DOHH2 (cell line): ENCODE results near the gene NYNRIN.

Source experiments
- H3F3A ChIP-seq: fragments of 200-600 bp; sonication (generic), shearing (Covaris generic); 2 replicates; pipeline ENCODE4 v1.6.0; 2016; ENCODE audit warnings: antibody characterized with exemption, mild to moderate bottlenecking; ENCODE audit not compliant: control insufficient read depth, insufficient read depth
- H3K27ac ChIP-seq: fragments of 200-600 bp; sonication (generic); 2 replicates; pipeline ENCODE4 v1.5.1; 2014; ENCODE audit warnings: low read depth, mild to moderate bottlenecking, low read length, moderate library complexity
- H3K27me3 ChIP-seq: fragments of 200-600 bp; sonication (generic); 2 replicates; pipeline ENCODE4 v1.6.1; 2014; ENCODE audit warnings: mild to moderate bottlenecking, low read length, mixed read lengths; ENCODE audit not compliant: control insufficient read depth
- H3K36me3 ChIP-seq: fragments of 200-600 bp; sonication (generic); 2 replicates; pipeline ENCODE4 v1.6.1; 2014; ENCODE audit warnings: mild to moderate bottlenecking, low read length, moderate library complexity, mixed read lengths; ENCODE audit not compliant: control insufficient read depth
- H3K4me1 ChIP-seq: fragments of 200-600 bp; sonication (generic); 2 replicates; pipeline ENCODE4 v1.6.1; 2014; ENCODE audit warnings: mild to moderate bottlenecking, low read length, mixed read lengths; ENCODE audit not compliant: control insufficient read depth
- H3K4me2 ChIP-seq: fragments of 200-600 bp; sonication (generic); 2 replicates; pipeline ENCODE4 v1.6.0; 2014; ENCODE audit warnings: mild to moderate bottlenecking, low read length, moderate library complexity
- H3K4me3 ChIP-seq: fragments of 200-600 bp; sonication (generic); 2 replicates; pipeline ENCODE4 v1.5.1; 2014; ENCODE audit warnings: mild to moderate bottlenecking, low read length, mixed read lengths
- H3K79me2 ChIP-seq: fragments of 200-600 bp; sonication (generic); 2 replicates; pipeline ENCODE4 v1.6.1; 2014; ENCODE audit warnings: mild to moderate bottlenecking, low read length, mixed read lengths; ENCODE audit not compliant: control insufficient read depth
- H3K9me2 ChIP-seq: fragments of 200-600 bp; sonication (generic); replicated peaks from 2 replicates; pipeline ENCODE4 v1.6.1; 2014; ENCODE audit warnings: mild to moderate bottlenecking, low read length, mixed read lengths; ENCODE audit not compliant: control insufficient read depth
- H3K9me3 ChIP-seq: fragments of 200-600 bp; sonication (generic); 2 replicates; pipeline ENCODE4 v1.6.1; 2014; ENCODE audit warnings: antibody characterized with exemption, low read length, mixed read lengths; ENCODE audit not compliant: control insufficient read depth, insufficient read depth
- H4K20me1 ChIP-seq: fragments of 200-600 bp; sonication (generic); 2 replicates; pipeline ENCODE4 v1.6.0; 2014; ENCODE audit warnings: low read depth, mild to moderate bottlenecking, antibody characterized with exemption, low read length, moderate library complexity; ENCODE audit not compliant: control insufficient read depth, insufficient read depth
- CTCF ChIP-seq: fragments of 200-600 bp; sonication (generic); IDR thresholded peaks from one replicate; pipeline ENCODE4 v1.5.1; 2014; ENCODE audit warnings: antibody characterized with exemption, mild to moderate bottlenecking, low read depth, low read length; ENCODE audit not compliant: poor library complexity, severe bottlenecking
- EZH2phosphoT487 ChIP-seq: fragments of 200-600 bp; sonication (generic); IDR thresholded peaks from 2 replicates; pipeline ENCODE4 v1.6.1; 2017; ENCODE audit warnings: borderline replicate concordance, mild to moderate bottlenecking, antibody characterized with exemption, low read length, moderate library complexity, mixed read lengths

NYNRIN gene

GRCh38 chr14:24429395-24430142 lies 30.8 kb downstream of the NYNRIN start, which contains the start of the genes CBLN3 and KHNYN:
Gene CBLN3 (minus strand): TSS chr14:24429668. CDS start chr14:24429054, 614 bp downstream.
Gene KHNYN (plus strand): TSS chr14:24429954. CDS start chr14:24430731, 777 bp downstream.
- H3K9me3 ChIP-seq: no peaks in the 10 kb centered on the region
- H3K4me1 ChIP-seq: peaks cover 50% of the 10 kb centered on the region
- peaks cover 6% of the 10 kb centered on the region; the same call in 1 of the 2 replicates for H4K20me1 ChIP-seq
- peaks cover 29% of the 10 kb centered on the region for H3K79me2 ChIP-seq
- H3K27me3 ChIP-seq: no peaks in the 10 kb centered on the region
- no peaks in the 10 kb centered on the region for H3K9me2 ChIP-seq
- H3K4me2 ChIP-seq: peak within 1 kb of the TSS; percentile 94
- TF ChIP-seq EZH2phosphoT487: no peak
- no peak for TF ChIP-seq CTCF
- peak within 1 kb of the TSS; percentile 64 for H3K27ac ChIP-seq
- peaks cover 33% of the 10 kb centered on the region for H3K36me3 ChIP-seq
- peak within 1 kb of the TSS; percentile 94 for H3K4me3 ChIP-seq
- no peaks in the 10 kb centered on the region for H3F3A ChIP-seq

- no peaks in the 10 kb centered on the region for H3K9me2 ChIP-seq
- H3K27me3 ChIP-seq: no peaks in the 10 kb centered on the region
- peak overlapping the region; percentile 94 for H3K4me3 ChIP-seq
- no peak for TF ChIP-seq EZH2phosphoT487
- no peak for TF ChIP-seq CTCF
- peaks cover 6% of the 10 kb centered on the region; the same call in 1 of the 2 replicates for H4K20me1 ChIP-seq
- no peaks in the 10 kb centered on the region for H3F3A ChIP-seq
- no peaks in the 10 kb centered on the region for H3K9me3 ChIP-seq
- H3K4me1 ChIP-seq: peaks cover 45% of the 10 kb centered on the region
- peaks cover 33% of the 10 kb centered on the region for H3K36me3 ChIP-seq
- peak overlapping the region; percentile 94 for H3K4me2 ChIP-seq
- H3K27ac ChIP-seq: peak overlapping the region; percentile 64
- peaks cover 29% of the 10 kb centered on the region for H3K79me2 ChIP-seq
These were observed 31.4 kb downstream of the NYNRIN start for GRCh38 chr14:24430143-24430681.

GRCh38 chr14:24430682-24431568 lies 32.1 kb downstream of the NYNRIN start:
- H3K4me1 ChIP-seq: peaks cover 40% of the 10 kb centered on the region
- peak overlapping the region; percentile 94 for H3K4me3 ChIP-seq
- H3K27me3 ChIP-seq: no peaks in the 10 kb centered on the region
- H3K9me3 ChIP-seq: no peaks in the 10 kb centered on the region
- H3K79me2 ChIP-seq: peaks cover 29% of the 10 kb centered on the region
- H3F3A ChIP-seq: no peaks in the 10 kb centered on the region
- no peaks in the 10 kb centered on the region for H3K9me2 ChIP-seq
- H3K36me3 ChIP-seq: peaks cover 34% of the 10 kb centered on the region
- H3K27ac ChIP-seq: peak overlapping the region; percentile 64
- H3K4me2 ChIP-seq: peak overlapping the region; percentile 94
- TF ChIP-seq CTCF (no peak), EZH2phosphoT487 (no peak)
- H4K20me1 ChIP-seq: peaks cover 6% of the 10 kb centered on the region; the same call in 1 of the 2 replicates
